Kidney (tissue), 22 donors: Measurements from ENCODE around the gene ELAPOR2. TPM values are rescaled to one million over a fixed set of nuclear protein-coding genes. Genes with fewer than 3 reads are reported as not detected.

Source experiments
- DNase-seq, 5 donors: peaks; one replicate each; pipeline ENCODE4 v3.0.0-alpha.2; 2013 to 2020
- FAIRE-seq: peaks from 2 replicates; lab custom pipeline; 2012; peaks lifted over from hg19 to GRCh38; lab: Jason Lieb, UNC
- H3K27ac ChIP-seq, 2 donors: one replicate each; pipeline ENCODE4 v1.7.0; 2013; ENCODE audit warnings: low read depth in 2 of 2, low read length in 2 of 2, inconsistent platforms in 1 of 2
- H3K27me3 ChIP-seq: one replicate; pipeline ENCODE4 v1.7.1; 2013; ENCODE audit warnings: low read length, inconsistent platforms; ENCODE audit not compliant: control insufficient read depth, insufficient read depth
- H3K36me3 ChIP-seq, 3 donors: one replicate each; pipeline versions ENCODE4 v1.7.0 to v1.7.1; 2013; ENCODE audit warnings: low read length in 3 of 3, control low read depth in 1 of 3, inconsistent platforms in 1 of 3; ENCODE audit not compliant: insufficient read depth in 3 of 3, control insufficient read depth in 2 of 3
- H3K4me1 ChIP-seq, 3 donors: one replicate each; pipeline versions ENCODE4 v1.7.0 to v1.7.1; 2013; ENCODE audit warnings: low read length in 3 of 3, inconsistent platforms in 1 of 3, low read depth in 1 of 3; ENCODE audit not compliant: control insufficient read depth in 2 of 3, insufficient read depth in 2 of 3
- H3K4me3 ChIP-seq, 3 donors: one replicate each; pipeline versions ENCODE4 v1.7.0 to v1.8.1; 2013; ENCODE audit warnings: low read length in 3 of 3, control low read depth in 1 of 3, inconsistent platforms in 1 of 3
- H3K9ac ChIP-seq, 3 donors: one replicate each; pipeline versions ENCODE4 v1.7.0 to v1.7.1; 2013; ENCODE audit warnings: low read length in 3 of 3, control low read depth in 1 of 3, inconsistent platforms in 1 of 3
- H3K9me3 ChIP-seq, 3 donors: one replicate each; pipeline versions ENCODE4 v1.7.0 to v1.7.1; 2013; ENCODE audit warnings: low read length in 3 of 3, control low read depth in 1 of 3, inconsistent platforms in 1 of 3; ENCODE audit not compliant: control insufficient read depth in 2 of 3, insufficient read depth in 1 of 3
- CTCF ChIP-seq: IDR thresholded peaks from 3 replicates; pipeline ENCODE4 v1.5.1; 2012; ENCODE audit warnings: mild to moderate bottlenecking, moderate library complexity, borderline replicate concordance; ENCODE audit not compliant: insufficient read depth; ENCODE audit errors: extremely low read depth
- intact Hi-C: fragments of 100-400 bp; cut with DNase I; formaldehyde crosslinking; loops from one replicate; pipeline ENCODE4 v1.11.1; 2022
- long read RNA-seq, 10 donors: library from polyadenylated mRNA in 1 of 10; unstranded in 1 of 10; transcript quantifications; one replicate each; pipeline ENCODE4 v2.0.0 and lab custom pipeline, GENCODE V29; 2021 to 2026
- polyA plus RNA-seq: library from polyadenylated mRNA; stranded (reverse); fragments of 350-450 nt; fragmentation: Illumina TruSeq; extraction: RNeasy Lipid Tissue Mini Kit (QIAGEN cat#74804); gene quantifications from one replicate; pipeline ENCODE4 v1.2.3, GENCODE V29; 2014; ENCODE audit warnings: low read depth, low replicate concordance; ENCODE audit not compliant: insufficient read depth
- total RNA-seq: library from RNA; stranded (reverse); fragmentation: NEBNext Ultra II Directional; extraction: Animal tissue kit (Norgen Biotek cat#: 25700); gene quantifications from one replicate; pipeline ENCODE4 v1.2.1, GENCODE V29; 2021
- donor health status: control.
- donor health status: control.
- donor health status: control.
- donor health status: control.
- donor health status: control.
- donor health status: DM: yes; HTN: yes; CAD: no.
- donor health status: Normal renal cell carcinoma (clear cell type).

Gene ELAPOR2
- total RNA-seq (9.0 TPM), polyA plus RNA-seq (2.9 TPM)
- long read RNA-seq, donor 1 = 0 reads
- long read RNA-seq, donor 2 = 0 reads
- long read RNA-seq, donor 3 = 0 reads
- long read RNA-seq, donor 4 = 0 reads
- long read RNA-seq, donor 5 = 0 reads
- long read RNA-seq, donor 6 = 0 reads
- long read RNA-seq, donor 7, partial matches to known transcripts = 1 of 5 reads
- long read RNA-seq, donor 7, other reads (novel, unspliced or antisense) = 4 of 5 reads
- long read RNA-seq, donor 8 = 0 reads
- long read RNA-seq, donor 9 = 0 reads
- long read RNA-seq, donor 10 = 0 reads

- Histone ChIP-seq H3K27ac (no peak within 1 kb of the TSS), H3K9me3 (no peaks in the 10 kb centered on the region), H3K4me1 (peaks cover 0 to 4% (median 0%) of the 10 kb centered on the region in 3 donors), H3K36me3 (no peaks in the 10 kb centered on the region), H3K9ac (peak within 1 kb of the TSS; percentile 41 to 76 (median 42)), H3K27me3 (no peaks in the 10 kb centered on the region), H3K4me3 (peak within 1 kb of the TSS; percentile 63 to 78 (median 69))
- DNase-seq (peak; percentile 88 to 92 (median 89)), FAIRE-seq (no peak)
- no peak for TF ChIP-seq CTCF
- intact Hi-C loops = no loop called here
Measured at GRCh38 chr7:87059525-87060287, at the start of gene ELAPOR2. ELAPOR2 (minus strand) TSS chr7:87059654; CDS start chr7:87059513, 141 bp downstream.

GRCh38 chr7:87107949-87108776 lies 48.7 kb upstream of the ELAPOR2 start:
- no peak overlapping the region for H3K4me3 ChIP-seq
- no peaks in the 10 kb centered on the region for H3K4me1 ChIP-seq
- H3K27me3 ChIP-seq = no peaks in the 10 kb centered on the region
- H3K36me3 ChIP-seq = no peaks in the 10 kb centered on the region
- FAIRE-seq = no peak
- no peak overlapping the region for H3K27ac ChIP-seq
- no peak for DNase-seq
- H3K9me3 ChIP-seq = no peaks in the 10 kb centered on the region
- no peak overlapping the region for H3K9ac ChIP-seq
- TF ChIP-seq CTCF = no peak
- intact Hi-C loops = no loop called here

GRCh38 chr7:87106974-87107612 lies 47.6 kb upstream of the ELAPOR2 start:
- no peak for FAIRE-seq
- H3K36me3 ChIP-seq = no peaks in the 10 kb centered on the region
- H3K27me3 ChIP-seq = no peaks in the 10 kb centered on the region
- no peaks in the 10 kb centered on the region for H3K4me1 ChIP-seq
- H3K27ac ChIP-seq = no peak overlapping the region
- no peak for DNase-seq
- intact Hi-C loops = no loop called here
- H3K4me3 ChIP-seq = no peak overlapping the region
- no peak overlapping the region for H3K9ac ChIP-seq
- H3K9me3 ChIP-seq = no peaks in the 10 kb centered on the region
- TF ChIP-seq CTCF = no peak
